NB4 (cell line): ENCODE results near the gene CHCT1.
"Not testable (repeated sequence)": the region's sequence is repeated elsewhere in the genome, so short reads cannot be mapped to it uniquely, and the experiment has no call there.

Experiments
- CTCF ChIP-seq: IDR thresholded peaks from one replicate; pipeline ENCODE4 v1.5.1; 2012; ENCODE audit warnings: low read depth, low read length
- POLR2A ChIP-seq: IDR thresholded peaks from 2 replicates; pipeline ENCODE4 v1.6.1; 2011; ENCODE audit warnings: mild to moderate bottlenecking; ENCODE audit not compliant: insufficient read length; ENCODE audit errors: extremely low read depth

GRCh38 chr17:60428491-60428890 is 6.2 kb downstream of the CHCT1 start:
- not testable (repeated sequence) for TF ChIP-seq POLR2A, CTCF
